ENCODE results near the gene RNF41.
A peak's percentile ranks its signal among the peaks of the same experiment; 100 is the strongest.

Gene RNF41

GRCh38 chr12:56162468-56163290 lies 59.0 kb downstream of the RNF41 start:
- H3K4me3 ChIP-seq (ENCODE audit: low read depth, low read length), result no peak overlapping the region
- no peak for TF ChIP-seq CTCF (IDR thresholded peaks at IDR 0.05; ENCODE audit: insufficient read depth, low read depth, low read length, missing control alignments)
- no peak for DNase-seq (ENCODE audit: low read depth)

- no peak for DNase-seq (ENCODE audit: low read depth)
- no peak overlapping the region for H3K4me3 ChIP-seq (ENCODE audit: low read depth, low read length)
- TF ChIP-seq CTCF (IDR thresholded peaks at IDR 0.05; ENCODE audit: insufficient read depth, low read depth, low read length, missing control alignments), result no peak
Measured at GRCh38 chr12:56161690-56162351, 59.9 kb downstream of the RNF41 start.

DNA sequence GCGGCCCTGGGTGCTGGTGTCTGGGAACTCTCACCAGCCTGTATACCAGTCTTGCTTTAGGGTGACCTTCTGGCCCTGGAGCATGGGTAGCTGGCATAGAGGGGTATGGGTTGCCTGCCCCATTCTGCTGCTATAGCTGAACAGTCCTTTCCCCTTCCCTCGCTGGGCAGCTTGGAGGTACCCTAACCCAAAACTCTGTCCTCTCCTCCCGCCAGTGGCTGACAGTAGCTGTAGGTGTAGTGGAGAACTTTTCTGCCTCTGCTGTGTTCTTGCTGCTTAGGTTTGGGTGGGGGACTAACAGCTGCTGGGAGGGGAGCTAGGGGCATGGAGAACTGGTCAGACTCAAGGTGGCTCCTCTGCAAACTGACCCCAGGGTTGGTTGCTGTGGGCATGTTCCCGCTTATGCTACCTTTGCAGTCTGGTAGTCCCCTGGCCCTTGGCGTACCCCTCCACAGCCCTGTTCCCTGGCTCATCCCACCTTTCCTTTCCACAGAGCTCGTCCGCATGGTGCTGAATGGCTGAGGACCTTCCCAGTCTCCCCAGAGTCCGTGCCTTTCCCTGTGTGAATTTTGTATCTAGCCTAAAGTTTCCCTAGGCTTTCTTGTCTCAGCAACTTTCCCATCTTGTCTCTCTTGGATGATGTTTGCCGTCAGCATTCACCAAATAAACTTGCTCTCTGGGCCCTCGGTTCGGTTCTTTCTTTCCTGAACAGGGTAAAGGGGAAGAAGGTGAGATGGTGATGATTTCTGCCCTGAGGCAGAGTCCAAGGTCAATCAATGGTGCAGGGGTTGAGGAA lies 60.6 kb downstream of the RNF41 start:
- TF ChIP-seq CTCF (IDR thresholded peaks at IDR 0.05; ENCODE audit: insufficient read depth, low read depth, low read length, missing control alignments), result no peak
- DNase-seq (ENCODE audit: low read depth), result no peak
- peak overlapping the region; percentile 80 for H3K4me3 ChIP-seq (ENCODE audit: low read depth, low read length)

DNA sequence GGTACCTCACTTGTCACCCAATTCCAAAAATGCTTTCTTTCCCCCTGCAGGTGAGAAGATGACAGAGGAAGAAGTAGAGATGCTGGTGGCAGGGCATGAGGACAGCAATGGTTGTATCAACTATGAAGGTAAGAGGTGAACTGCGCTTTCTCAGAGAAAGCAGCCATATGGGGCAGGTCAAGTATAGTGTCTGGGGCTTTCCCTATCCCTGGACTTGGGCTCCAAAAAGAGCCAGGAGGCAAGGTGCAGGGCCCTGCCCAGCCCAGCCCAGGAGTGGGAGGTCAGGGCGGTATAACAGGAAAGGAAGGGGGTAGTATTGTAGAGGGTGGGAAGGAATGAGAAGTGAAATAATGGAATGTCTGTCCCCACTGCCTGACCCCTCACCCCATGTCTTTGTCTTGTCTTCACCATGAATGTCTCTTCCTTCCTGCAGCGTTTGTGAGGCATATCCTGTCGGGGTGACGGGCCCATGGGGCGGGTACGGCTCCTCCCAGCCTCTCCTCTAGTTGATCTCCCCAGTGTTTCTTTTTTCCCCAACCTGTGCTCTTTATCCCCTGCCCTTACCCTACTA lies 61.4 kb downstream of the RNF41 start:
- DNase-seq (ENCODE audit: low read depth), result peak; percentile 61
- no peak for TF ChIP-seq CTCF (IDR thresholded peaks at IDR 0.05; ENCODE audit: insufficient read depth, low read depth, low read length, missing control alignments)
- H3K4me3 ChIP-seq (ENCODE audit: low read depth, low read length), result peak overlapping the region; percentile 80

- H3K4me3 ChIP-seq (ENCODE audit: low read depth, low read length), result peak overlapping the region; percentile 80
- DNase-seq (ENCODE audit: low read depth), result no peak
- TF ChIP-seq CTCF (IDR thresholded peaks at IDR 0.05; ENCODE audit: insufficient read depth, low read depth, low read length, missing control alignments), result no peak
Measured at GRCh38 chr12:56159482-56160192, 62.1 kb downstream of the RNF41 start.

DNA sequence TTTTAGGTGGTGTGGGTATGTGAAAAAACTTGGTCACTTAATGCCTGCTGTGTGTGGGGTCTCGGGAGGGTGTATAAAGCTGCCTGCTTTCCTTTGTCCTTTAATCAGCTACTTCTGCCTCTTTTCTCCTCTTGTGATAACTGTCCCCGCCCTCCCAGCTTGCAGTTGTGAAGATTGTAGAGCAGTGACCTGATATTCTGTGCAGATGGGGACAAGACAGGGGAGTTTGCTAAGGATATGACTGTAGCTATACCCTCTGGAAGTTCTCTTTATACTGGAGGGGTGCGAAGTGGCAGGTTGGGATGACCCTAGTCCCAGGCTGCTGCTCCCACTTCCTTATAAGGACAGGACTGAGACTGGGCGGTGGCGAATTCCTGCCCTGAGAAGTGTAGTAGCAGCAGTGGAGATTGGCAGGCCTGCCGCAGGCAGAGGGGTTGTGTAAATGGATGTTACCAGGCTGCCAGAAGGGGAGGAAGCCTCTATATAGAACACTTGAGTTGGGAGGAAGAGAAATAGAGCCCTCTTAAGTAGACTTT lies 62.7 kb downstream of the RNF41 start:
- TF ChIP-seq CTCF (IDR thresholded peaks at IDR 0.05; ENCODE audit: insufficient read depth, low read depth, low read length, missing control alignments), result no peak
- peak overlapping the region; percentile 80 for H3K4me3 ChIP-seq (ENCODE audit: low read depth, low read length)
- DNase-seq (ENCODE audit: low read depth), result peak; percentile 59
